Endothelial cell of umbilical vein (primary cell): ENCODE data around the gene NTNG1. TPM values are rescaled to one million over a fixed set of nuclear protein-coding genes. Genes with fewer than 3 reads are reported as not detected.

Experiments
- BruUV-seq: library from RNA; stranded (reverse); fragments of 400-500 nt; replicated peaks from 2 replicates; lab custom pipeline; 2021; lab: Mats Ljungman, UMichigan
- CTCF ChIA-PET: fragments of 300-600, 350-600 bp; sonication (Branson Sonifier 250); formaldehyde crosslinking; loops from one replicate; lab custom pipeline; 2021; ENCODE audit warnings: antibody characterized with exemption, inconsistent platforms; lab: Charles Lee
- POLR2A ChIA-PET: fragments of 300-600, 350-600 bp; sonication (Branson Sonifier 250); formaldehyde crosslinking; loops from one replicate; lab custom pipeline; 2021; ENCODE audit warnings: antibody characterized with exemption, inconsistent platforms; lab: Charles Lee
- DNase-seq: peaks from one replicate; pipeline ENCODE4 v3.0.0-alpha.2; 2011; ENCODE audit warnings: low read depth, low spot score
- FAIRE-seq: peaks from 2 replicates; lab custom pipeline; 2011; peaks lifted over from hg19 to GRCh38; lab: Jason Lieb, UNC
- H2AFZ ChIP-seq: 2 replicates; pipeline ENCODE4 v1.6.0; 2012; ENCODE audit warnings: low read depth, low read length, control low read depth, inconsistent platforms
- H3K27ac ChIP-seq: 2 replicates; pipeline ENCODE4 v1.5.1; 2011; ENCODE audit warnings: low read depth, mild to moderate bottlenecking, control low read depth, low read length, moderate library complexity; ENCODE audit not compliant: insufficient read depth
- H3K27me3 ChIP-seq, 2 experiments: 2 replicates each; pipeline versions ENCODE4 v1.6.0 to v1.6.1; 2011; ENCODE audit warnings: low read length in 2 of 2, mixed read lengths in 1 of 2; ENCODE audit not compliant: control insufficient read depth in 2 of 2, insufficient read depth in 2 of 2
- H3K36me3 ChIP-seq, 2 experiments: 2 replicates in 1 of 2; 3 replicates in 1 of 2; pipeline ENCODE4 v1.5.1; 2011; ENCODE audit warnings: low read length in 2 of 2, mild to moderate bottlenecking in 1 of 2, moderate library complexity in 1 of 2; ENCODE audit not compliant: control insufficient read depth in 2 of 2, insufficient read depth in 2 of 2; ENCODE audit errors: extremely low read depth in 1 of 2
- H3K4me1 ChIP-seq: 3 replicates; pipeline ENCODE4 v1.5.1; 2011; ENCODE audit warnings: mild to moderate bottlenecking, low read length; ENCODE audit not compliant: control insufficient read depth, insufficient read depth; ENCODE audit errors: extremely low read depth
- H3K4me2 ChIP-seq: 2 replicates; pipeline ENCODE4 v1.6.1; 2011; ENCODE audit warnings: low read length, control low read depth, mixed read lengths; ENCODE audit not compliant: insufficient read depth
- H3K4me3 ChIP-seq, 3 experiments: fragments of 200-600 bp in 1 of 3; sonication (generic), shearing (Covaris generic) in 1 of 3; replicated peaks in 1 of 3; 2 replicates each; pipeline ENCODE4 v1.5.1; 2011 to 2016; ENCODE audit warnings: control low read depth in 3 of 3, low read length in 3 of 3, mild to moderate bottlenecking in 2 of 3, inconsistent platforms in 1 of 3, low read depth in 1 of 3, moderate library complexity in 1 of 3; ENCODE audit not compliant: insufficient read depth in 1 of 3
- H3K79me2 ChIP-seq: 2 replicates; pipeline ENCODE4 v1.6.0; 2012; ENCODE audit warnings: low read length, inconsistent platforms; ENCODE audit not compliant: control insufficient read depth, insufficient read depth
- H3K9ac ChIP-seq: replicated peaks from 2 replicates; pipeline ENCODE3; 2011; ENCODE audit warnings: low read length, control low read depth; ENCODE audit not compliant: insufficient read depth; ENCODE audit errors: extremely low read depth
- H3K9me1 ChIP-seq: replicated peaks from 3 replicates; pipeline ENCODE4 v1.6.0; 2011; ENCODE audit warnings: mild to moderate bottlenecking, low read length; ENCODE audit not compliant: control insufficient read depth, insufficient read depth; ENCODE audit errors: extremely low read depth
- H3K9me3 ChIP-seq: replicated peaks from 2 replicates; pipeline ENCODE4 v1.5.1; 2012; ENCODE audit warnings: low read length, inconsistent platforms; ENCODE audit not compliant: control insufficient read depth, insufficient read depth
- H4K20me1 ChIP-seq: replicated peaks from 2 replicates; pipeline ENCODE3; 2011; ENCODE audit warnings: mild to moderate bottlenecking, low read length; ENCODE audit not compliant: control insufficient read depth, insufficient read depth; ENCODE audit errors: extremely low read depth
- EZH2 ChIP-seq: IDR thresholded peaks from 2 replicates; pipeline ENCODE4 v1.6.1; 2012; ENCODE audit warnings: borderline replicate concordance, low read depth, mild to moderate bottlenecking, moderate library complexity, low read length, inconsistent platforms; ENCODE audit not compliant: severe bottlenecking
- FOS ChIP-seq: IDR thresholded peaks from 2 replicates; pipeline ENCODE4 v1.6.1; 2011; ENCODE audit warnings: mild to moderate bottlenecking, low read length, moderate library complexity, borderline replicate concordance; ENCODE audit not compliant: insufficient read depth
- GATA2 ChIP-seq: IDR thresholded peaks from 2 replicates; pipeline ENCODE4 v1.7.0; 2011; ENCODE audit warnings: low read depth, mild to moderate bottlenecking, moderate library complexity, mixed read lengths, low read length; ENCODE audit not compliant: insufficient read length, insufficient read depth
- JUN ChIP-seq: IDR thresholded peaks from 2 replicates; pipeline ENCODE4 v1.6.1; 2011; ENCODE audit warnings: borderline replicate concordance, low read depth; ENCODE audit not compliant: insufficient read length, insufficient read depth
- MYC ChIP-seq: IDR thresholded peaks from one replicate; pipeline ENCODE4 v1.6.1; 2011; ENCODE audit warnings: mild to moderate bottlenecking, low read depth, low read length
- POLR2A ChIP-seq: IDR thresholded peaks from 2 replicates; pipeline ENCODE4 v1.6.1; 2012; ENCODE audit warnings: low read depth, mild to moderate bottlenecking, control low read depth, low read length
- POLR2AphosphoS5 ChIP-seq: IDR thresholded peaks from 2 replicates; pipeline ENCODE4 v1.6.1; 2012; ENCODE audit warnings: low read depth, mild to moderate bottlenecking, control low read depth, low read length, moderate library complexity; ENCODE audit not compliant: insufficient read depth
- dilution Hi-C: fragments of 300-500 bp; cut with MboI; formaldehyde crosslinking; loops from one replicate; pipeline ENCODE4 v1.15.0; 2019; ENCODE audit warnings: low sequenced_read_pairs; ENCODE audit not compliant: extremely low pct_ligation_motif_present
- intact Hi-C: fragments of 100-400 bp; cut with micrococcal nuclease; formaldehyde crosslinking; loops from one replicate; pipeline ENCODE4 v1.10.0; 2022
- polyA plus RNA-seq, 4 experiments: library from polyadenylated mRNA; depleted of rRNA in 3 of 4; stranded (reverse) in 3 of 4; unstranded in 1 of 4; fragments of >200 nt; gene quantifications; 2 replicates each; pipeline versions ENCODE4 v1.2.1 to v1.2.3, GENCODE V29; 2011 to 2012; ENCODE audit warnings: missing spikeins in 1 of 4
- total RNA-seq: library from RNA; stranded (reverse); gene quantifications from 2 replicates; pipeline ENCODE4 v1.2.3, GENCODE V29; 2021
- TF ChIP-seq, protein P1 (sequence below), 2 donors: IDR thresholded peaks; 1 replicate in 1 of 2; 2 replicates in 1 of 2; pipeline ENCODE4 v1.5.1; 2011; ENCODE audit warnings: low read length in 2 of 2, mild to moderate bottlenecking in 2 of 2, moderate library complexity in 2 of 2, control low read depth in 1 of 2, inconsistent platforms in 1 of 2, low read depth in 1 of 2; ENCODE audit not compliant: insufficient read depth in 1 of 2; ENCODE audit errors: extremely low read depth in 1 of 2
- TF ChIP-seq, protein P2 (sequence below): IDR thresholded peaks from 2 replicates; pipeline ENCODE4 v1.6.1; 2011; ENCODE audit not compliant: insufficient read depth, insufficient read length

Gene NTNG1
- total and polyA plus RNA-seq, 2 donors (not counting 3 experiments of a cell fraction or from before 2014, with no cell fraction given), result not detected

DNA sequence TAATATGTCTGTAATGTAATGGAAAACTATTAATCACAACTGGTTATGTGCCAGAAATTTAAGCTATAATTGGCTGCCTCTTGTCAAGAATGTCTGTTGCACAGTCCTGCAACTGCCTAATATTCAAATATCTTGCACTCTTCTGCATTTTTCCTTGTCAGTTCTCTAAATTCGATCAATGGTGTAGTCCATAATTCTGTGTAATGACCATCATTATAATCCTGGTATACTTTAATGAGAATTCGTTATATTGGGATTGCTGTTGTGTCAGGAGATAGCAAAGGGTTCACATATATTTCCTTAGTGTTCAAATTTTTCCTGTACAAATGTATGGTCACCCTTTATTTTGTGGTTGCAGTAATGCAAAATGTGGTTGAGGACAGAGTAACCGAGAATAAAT, 4.8 kb downstream of the NTNG1 start:
- H3K36me3 ChIP-seq, result no peaks in the 10 kb centered on the region
- H3K9me1 ChIP-seq, result no peaks in the 10 kb centered on the region
- dilution Hi-C loops, result no loop called here
- H2AFZ ChIP-seq, result no peak overlapping the region
- FAIRE-seq (no peak), DNase-seq (no peak)
- no peaks in the 10 kb centered on the region for H3K9me3 ChIP-seq
- H4K20me1 ChIP-seq, result no peaks in the 10 kb centered on the region
- no peak for TF ChIP-seq FOS
- no peak for TF ChIP-seq JUN
- no peak for TF ChIP-seq GATA2
- TF ChIP-seq, protein P1, sequence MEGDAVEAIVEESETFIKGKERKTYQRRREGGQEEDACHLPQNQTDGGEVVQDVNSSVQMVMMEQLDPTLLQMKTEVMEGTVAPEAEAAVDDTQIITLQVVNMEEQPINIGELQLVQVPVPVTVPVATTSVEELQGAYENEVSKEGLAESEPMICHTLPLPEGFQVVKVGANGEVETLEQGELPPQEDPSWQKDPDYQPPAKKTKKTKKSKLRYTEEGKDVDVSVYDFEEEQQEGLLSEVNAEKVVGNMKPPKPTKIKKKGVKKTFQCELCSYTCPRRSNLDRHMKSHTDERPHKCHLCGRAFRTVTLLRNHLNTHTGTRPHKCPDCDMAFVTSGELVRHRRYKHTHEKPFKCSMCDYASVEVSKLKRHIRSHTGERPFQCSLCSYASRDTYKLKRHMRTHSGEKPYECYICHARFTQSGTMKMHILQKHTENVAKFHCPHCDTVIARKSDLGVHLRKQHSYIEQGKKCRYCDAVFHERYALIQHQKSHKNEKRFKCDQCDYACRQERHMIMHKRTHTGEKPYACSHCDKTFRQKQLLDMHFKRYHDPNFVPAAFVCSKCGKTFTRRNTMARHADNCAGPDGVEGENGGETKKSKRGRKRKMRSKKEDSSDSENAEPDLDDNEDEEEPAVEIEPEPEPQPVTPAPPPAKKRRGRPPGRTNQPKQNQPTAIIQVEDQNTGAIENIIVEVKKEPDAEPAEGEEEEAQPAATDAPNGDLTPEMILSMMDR (IDR thresholded peaks at IDR 0.05; ENCODE audit: extremely low read depth in 1 of 2, insufficient read depth in 1 of 2, low read depth in 1 of 2, low read length in 2 of 2), result no peak
- no peak for TF ChIP-seq MYC
- TF ChIP-seq POLR2AphosphoS5, result no peak
- TF ChIP-seq, protein P2, sequence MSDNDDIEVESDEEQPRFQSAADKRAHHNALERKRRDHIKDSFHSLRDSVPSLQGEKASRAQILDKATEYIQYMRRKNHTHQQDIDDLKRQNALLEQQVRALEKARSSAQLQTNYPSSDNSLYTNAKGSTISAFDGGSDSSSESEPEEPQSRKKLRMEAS, result no peak
- no peak for TF ChIP-seq EZH2
- no peak for TF ChIP-seq POLR2A
- ChIA-PET POLR2A (no interaction called here), CTCF (no interaction called here)
- no peak overlapping the region for H3K9ac ChIP-seq
- no peak overlapping the region for H3K4me2 ChIP-seq
- no peaks in the 10 kb centered on the region for H3K79me2 ChIP-seq
- H3K27ac ChIP-seq, result no peak overlapping the region
- H3K27me3 ChIP-seq, result peaks cover 5 to 9% of the 10 kb centered on the region in 2 experiments
- H3K4me3 ChIP-seq, result no peak overlapping the region
- intact Hi-C loops, result no loop called here
- peaks cover 7% of the 10 kb centered on the region for H3K4me1 ChIP-seq
- BruUV-seq, result no TSS peak
